Measurements from ENCODE around the gene NIT1.

The NIT1 gene

GRCh38 chr1:161091093-161091492, 26.8 kb upstream of the NIT1 start:
- DNase-seq (ENCODE audit: low spot score): no peak
- TF ChIP-seq CTCF (IDR thresholded peaks at IDR 0.05; ENCODE audit: borderline replicate concordance, control extremely low read depth, extremely low read depth, insufficient read depth, missing control alignments): no peak
- in situ Hi-C loops (cut with MboI; ENCODE audit: low sequenced_read_pairs, unreplicated experiment): loop anchor here (10.0 kb wide), 1 partner anchor 96 kb away; no protein-coding TSS in a partner anchor

- no peak for DNase-seq (ENCODE audit: low spot score)
- in situ Hi-C loops (cut with MboI; ENCODE audit: low sequenced_read_pairs, unreplicated experiment): loop anchor here (10.0 kb wide), 1 partner anchor 97 kb away; no protein-coding TSS in a partner anchor
These were observed 26.0 kb upstream of the NIT1 start for GRCh38 chr1:161091796-161092507.

GRCh38 chr1:161092621-161093028, 25.3 kb upstream of the NIT1 start:
- TF ChIP-seq CTCF (IDR thresholded peaks at IDR 0.05; ENCODE audit: borderline replicate concordance, control extremely low read depth, extremely low read depth, insufficient read depth, missing control alignments): no peak
- peak; percentile 60 for DNase-seq (ENCODE audit: low spot score)
- in situ Hi-C loops (cut with MboI; ENCODE audit: low sequenced_read_pairs, unreplicated experiment): loop anchor here (10.0 kb wide), 1 partner anchor 98 kb away; no protein-coding TSS in a partner anchor

More at GRCh38 chr1:161091796-161092507, 26.0 kb upstream of the NIT1 start:
- TF ChIP-seq CTCF (IDR thresholded peaks at IDR 0.05; ENCODE audit: borderline replicate concordance, control extremely low read depth, extremely low read depth, insufficient read depth, missing control alignments): no peak

GRCh38 chr1:161094481-161094880, 23.4 kb upstream of the NIT1 start:
- no peak for TF ChIP-seq CTCF (IDR thresholded peaks at IDR 0.05; ENCODE audit: borderline replicate concordance, control extremely low read depth, extremely low read depth, insufficient read depth, missing control alignments)
- in situ Hi-C loops (cut with MboI; ENCODE audit: low sequenced_read_pairs, unreplicated experiment): loop anchor here (10.0 kb wide), 1 partner anchor 100 kb away; no protein-coding TSS in a partner anchor
- DNase-seq (ENCODE audit: low spot score): no peak

GRCh38 chr1:161095230-161095629, 22.7 kb upstream of the NIT1 start:
- no peak for TF ChIP-seq CTCF (IDR thresholded peaks at IDR 0.05; ENCODE audit: borderline replicate concordance, control extremely low read depth, extremely low read depth, insufficient read depth, missing control alignments)
- DNase-seq (ENCODE audit: low spot score): no peak
- in situ Hi-C loops (cut with MboI; ENCODE audit: low sequenced_read_pairs, unreplicated experiment): loop anchor here (10.0 kb wide), 1 partner anchor 100 kb away; no protein-coding TSS in a partner anchor

- DNase-seq (ENCODE audit: low spot score): peak; percentile 64
- TF ChIP-seq CTCF (IDR thresholded peaks at IDR 0.05; ENCODE audit: borderline replicate concordance, control extremely low read depth, extremely low read depth, insufficient read depth, missing control alignments): no peak
- in situ Hi-C loops (cut with MboI; ENCODE audit: low sequenced_read_pairs, unreplicated experiment): loop anchor here (10.0 kb wide), 1 partner anchor 101 kb away; no protein-coding TSS in a partner anchor
These were observed 21.9 kb upstream of the NIT1 start for GRCh38 chr1:161096015-161096414.

All from GM13976 (cell line).